H9 (cell line): Measurements from ENCODE around the gene DIAPH3. TPM values are rescaled to one million over a fixed set of nuclear protein-coding genes. Genes with fewer than 3 reads are reported as not detected.

Experiments
- DNase-seq: peaks from one replicate; pipeline ENCODE4 v3.0.0-alpha.2; 2017
- H2AFZ ChIP-seq: one replicate; pipeline ENCODE4 v1.6.1; 2013; ENCODE audit warnings: mild to moderate bottlenecking, low read length, control low read depth, moderate library complexity
- H2AK5ac ChIP-seq: 2 replicates; pipeline ENCODE4 v1.6.1; 2013; ENCODE audit warnings: low read length, control low read depth, mixed read lengths; ENCODE audit not compliant: insufficient read length
- H2BK120ac ChIP-seq: one replicate; pipeline ENCODE4 v1.6.1; 2013; ENCODE audit warnings: low read depth, mild to moderate bottlenecking, low read length, control low read depth, inconsistent platforms; ENCODE audit not compliant: poor library complexity, severe bottlenecking
- H2BK12ac ChIP-seq: 2 replicates; pipeline ENCODE4 v1.6.1; 2013; ENCODE audit warnings: low read length, control low read depth, mixed read lengths, low read depth; ENCODE audit not compliant: insufficient read length
- H2BK15ac ChIP-seq: 2 replicates; pipeline ENCODE4 v1.6.1; 2013; ENCODE audit warnings: low read depth, low read length, control low read depth
- H2BK20ac ChIP-seq: one replicate; pipeline ENCODE4 v1.6.1; 2013; ENCODE audit warnings: low read depth, mild to moderate bottlenecking, low read length, control low read depth, inconsistent platforms; ENCODE audit not compliant: poor library complexity, severe bottlenecking
- H2BK5ac ChIP-seq: 2 replicates; pipeline ENCODE4 v1.6.1; 2013; ENCODE audit warnings: low read length, control low read depth, mixed read lengths; ENCODE audit not compliant: insufficient read length
- H3K14ac ChIP-seq: 2 replicates; pipeline ENCODE4 v1.6.1; 2013; ENCODE audit warnings: low read length, control low read depth; ENCODE audit not compliant: insufficient read depth
- H3K18ac ChIP-seq: 2 replicates; pipeline ENCODE4 v1.6.1; 2013; ENCODE audit warnings: low read depth, mild to moderate bottlenecking, mixed read lengths, low read length, control low read depth; ENCODE audit not compliant: insufficient read length
- H3K23ac ChIP-seq: 2 replicates; pipeline ENCODE4 v1.6.1; 2013; ENCODE audit warnings: low read length, control low read depth, mixed read lengths, low read depth; ENCODE audit not compliant: insufficient read length
- H3K23me2 ChIP-seq: 2 replicates; pipeline ENCODE4 v1.6.1; 2013; ENCODE audit warnings: low read depth, mild to moderate bottlenecking, mixed read lengths, low read length, control low read depth; ENCODE audit not compliant: insufficient read length, poor library complexity, severe bottlenecking
- H3K27ac ChIP-seq: 2 replicates; pipeline ENCODE4 v1.5.1; 2013; ENCODE audit warnings: low read length, control low read depth, mixed read lengths, low read depth; ENCODE audit not compliant: insufficient read length
- H3K27me3 ChIP-seq: 2 replicates; pipeline ENCODE4 v1.6.1; 2013; ENCODE audit warnings: low read length, control low read depth, inconsistent platforms; ENCODE audit not compliant: insufficient read depth
- H3K4ac ChIP-seq: 2 replicates; pipeline ENCODE4 v1.6.1; 2013; ENCODE audit warnings: low read depth, mild to moderate bottlenecking, control low read depth, inconsistent platforms, low read length, moderate library complexity
- H3K4me1 ChIP-seq: 2 replicates; pipeline ENCODE4 v1.6.1; 2013; ENCODE audit warnings: low read length, control low read depth, inconsistent platforms; ENCODE audit not compliant: insufficient read depth
- H3K4me2 ChIP-seq: 2 replicates; pipeline ENCODE4 v1.6.1; 2013; ENCODE audit warnings: low read length, control low read depth, mixed read lengths; ENCODE audit not compliant: insufficient read length, insufficient read depth
- H3K56ac ChIP-seq: 2 replicates; pipeline ENCODE4 v1.6.1; 2013; ENCODE audit warnings: low read depth, mild to moderate bottlenecking, mixed read lengths, low read length, control low read depth; ENCODE audit not compliant: insufficient read length
- H3K79me1 ChIP-seq: 2 replicates; pipeline ENCODE4 v1.6.1; 2013; ENCODE audit warnings: low read depth, mild to moderate bottlenecking, moderate library complexity, low read length, control low read depth, inconsistent platforms; ENCODE audit not compliant: insufficient read depth, poor library complexity, severe bottlenecking
- H3K79me2 ChIP-seq: 2 replicates; pipeline ENCODE4 v1.6.1; 2013; ENCODE audit warnings: low read length, control low read depth, inconsistent platforms; ENCODE audit not compliant: insufficient read depth
- H3K9ac ChIP-seq: 2 replicates; pipeline ENCODE4 v1.6.1; 2013; ENCODE audit warnings: low read length, control low read depth, mixed read lengths; ENCODE audit not compliant: insufficient read length; ENCODE audit errors: extremely low read depth
- H3K9me3 ChIP-seq: one replicate; pipeline ENCODE4 v1.6.1; 2013; ENCODE audit warnings: low read depth, low read length, inconsistent platforms; ENCODE audit not compliant: control insufficient read depth
- H3T11ph ChIP-seq: one replicate; pipeline ENCODE4 v1.6.1; 2013; ENCODE audit warnings: mild to moderate bottlenecking, low read length, control low read depth, inconsistent platforms
- H4K20me1 ChIP-seq: one replicate; pipeline ENCODE4 v1.6.1; 2013; ENCODE audit not compliant: control insufficient read depth, insufficient read length, insufficient read depth
- H4K5ac ChIP-seq: 2 replicates; pipeline ENCODE4 v1.6.1; 2013; ENCODE audit warnings: low read depth, mild to moderate bottlenecking, mixed read lengths, low read length, control low read depth; ENCODE audit not compliant: insufficient read length
- H4K8ac ChIP-seq: replicated peaks from 2 replicates; pipeline ENCODE4 v1.6.1; 2013; ENCODE audit warnings: low read length, control low read depth, mixed read lengths, low read depth; ENCODE audit not compliant: insufficient read length
- H4K91ac ChIP-seq: 2 replicates; pipeline ENCODE4 v1.6.1; 2013; ENCODE audit warnings: low read depth, mild to moderate bottlenecking, moderate library complexity, mixed read lengths, low read length, control low read depth; ENCODE audit not compliant: insufficient read length
- H3K27ac Mint-ChIP-seq, 3 experiments: 2 replicates in 2 of 3; 3 replicates in 1 of 3; pipeline ENCODE4 v1.8.0; 2020 to 2021; ENCODE audit warnings: mixed read lengths in 3 of 3, mild to moderate bottlenecking in 1 of 3, moderate library complexity in 1 of 3
- H3K27me3 Mint-ChIP-seq: 2 replicates; pipeline ENCODE4 v1.8.0; 2021; ENCODE audit warnings: low read depth, mild to moderate bottlenecking, moderate library complexity, mixed read lengths
- H3K36me3 Mint-ChIP-seq, 3 experiments: 2 replicates in 2 of 3; 3 replicates in 1 of 3; pipeline ENCODE4 v1.8.0; 2020 to 2021; ENCODE audit warnings: low read depth in 3 of 3, mixed read lengths in 3 of 3; ENCODE audit not compliant: insufficient read depth in 1 of 3
- H3K4me1 Mint-ChIP-seq, 2 experiments: 2 replicates each; pipeline ENCODE4 v1.8.0; 2020; ENCODE audit warnings: mixed read lengths in 2 of 2
- H3K4me3 Mint-ChIP-seq, 2 experiments: 2 replicates in 1 of 2; 3 replicates in 1 of 2; pipeline ENCODE4 v1.8.0; 2020 to 2021; ENCODE audit warnings: mild to moderate bottlenecking in 2 of 2, mixed read lengths in 2 of 2, moderate library complexity in 1 of 2
- H3K9me3 Mint-ChIP-seq, 2 experiments: 2 replicates in 1 of 2; 3 replicates in 1 of 2; pipeline ENCODE4 v1.8.0; 2020; ENCODE audit warnings: mild to moderate bottlenecking in 2 of 2, mixed read lengths in 2 of 2, moderate library complexity in 1 of 2
- CTCF ChIP-seq: fragments of 200-600 bp; sonication (generic); conservative IDR thresholded peaks from 3 replicates; pipeline ENCODE4 v1.8.0; 2021; ENCODE audit warnings: antibody characterized with exemption, mild to moderate bottlenecking
- total RNA-seq: library from RNA; stranded (reverse); gene quantifications from 2 replicates; pipeline ENCODE4 v1.2.1, GENCODE V29; 2021

The DIAPH3 gene
- total RNA-seq, 1 experiment from 2014 or later: 23.1 TPM

- H2BK5ac ChIP-seq: no peak overlapping the region
- no peak overlapping the region for H2BK20ac ChIP-seq
- H3K56ac ChIP-seq: no peak overlapping the region
- H4K8ac ChIP-seq: no peak overlapping the region
- no peak for TF ChIP-seq CTCF
- no peak overlapping the region for H2AK5ac ChIP-seq
- H3K9me3 Mint-ChIP-seq: no peaks in the 10 kb centered on the region
- no peak overlapping the region for H3K14ac ChIP-seq
- no peak overlapping the region for H3T11ph ChIP-seq
- no peak overlapping the region for H2AFZ ChIP-seq
- H3K9me3 ChIP-seq: no peaks in the 10 kb centered on the region
- H3K23me2 ChIP-seq: no peaks in the 10 kb centered on the region
- no peak overlapping the region for H4K91ac ChIP-seq
- H3K23ac ChIP-seq: no peak overlapping the region
- no peak overlapping the region for H3K4ac ChIP-seq
- no peak overlapping the region for H3K4me2 ChIP-seq
- peaks cover 13 to 20% of the 10 kb centered on the region in 2 experiments for H3K4me1 Mint-ChIP-seq
- H3K36me3 Mint-ChIP-seq: no peaks in the 10 kb centered on the region; a peak in 2 of 7 replicates
- H2BK15ac ChIP-seq: no peak overlapping the region
- H3K4me1 ChIP-seq: no peaks in the 10 kb centered on the region; the same call in 1 of the 2 replicates
- H3K27ac Mint-ChIP-seq: no peak overlapping the region
- H2BK120ac ChIP-seq: no peak overlapping the region
- no peak for DNase-seq
- H3K4me3 Mint-ChIP-seq: no peak overlapping the region
- H4K20me1 ChIP-seq: no peaks in the 10 kb centered on the region
- no peak overlapping the region for H4K5ac ChIP-seq
- H3K27ac ChIP-seq: no peak overlapping the region
- no peak overlapping the region for H3K18ac ChIP-seq
- no peak overlapping the region for H2BK12ac ChIP-seq
- no peaks in the 10 kb centered on the region for H3K79me1 ChIP-seq
- H3K9ac ChIP-seq: no peak overlapping the region
- no peaks in the 10 kb centered on the region for H3K79me2 ChIP-seq
- H3K27me3 Mint-ChIP-seq: no peaks in the 10 kb centered on the region
- H3K27me3 ChIP-seq: no peaks in the 10 kb centered on the region
These were observed 356.9 kb downstream of the DIAPH3 start for GRCh38 chr13:59806801-59807200.
